ENCODE data around the gene MAML1.

MAML1 gene

GRCh38 chr5:179821298-179822058, 88.9 kb downstream of the MAML1 start:
- peak; percentile 76 for DNase-seq (ENCODE audit: low read depth)
- TF ChIP-seq, protein P1, sequence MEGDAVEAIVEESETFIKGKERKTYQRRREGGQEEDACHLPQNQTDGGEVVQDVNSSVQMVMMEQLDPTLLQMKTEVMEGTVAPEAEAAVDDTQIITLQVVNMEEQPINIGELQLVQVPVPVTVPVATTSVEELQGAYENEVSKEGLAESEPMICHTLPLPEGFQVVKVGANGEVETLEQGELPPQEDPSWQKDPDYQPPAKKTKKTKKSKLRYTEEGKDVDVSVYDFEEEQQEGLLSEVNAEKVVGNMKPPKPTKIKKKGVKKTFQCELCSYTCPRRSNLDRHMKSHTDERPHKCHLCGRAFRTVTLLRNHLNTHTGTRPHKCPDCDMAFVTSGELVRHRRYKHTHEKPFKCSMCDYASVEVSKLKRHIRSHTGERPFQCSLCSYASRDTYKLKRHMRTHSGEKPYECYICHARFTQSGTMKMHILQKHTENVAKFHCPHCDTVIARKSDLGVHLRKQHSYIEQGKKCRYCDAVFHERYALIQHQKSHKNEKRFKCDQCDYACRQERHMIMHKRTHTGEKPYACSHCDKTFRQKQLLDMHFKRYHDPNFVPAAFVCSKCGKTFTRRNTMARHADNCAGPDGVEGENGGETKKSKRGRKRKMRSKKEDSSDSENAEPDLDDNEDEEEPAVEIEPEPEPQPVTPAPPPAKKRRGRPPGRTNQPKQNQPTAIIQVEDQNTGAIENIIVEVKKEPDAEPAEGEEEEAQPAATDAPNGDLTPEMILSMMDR (IDR thresholded peaks at IDR 0.05; ENCODE audit: control insufficient read depth, insufficient read depth, low read depth, low read length, missing control alignments): no peak
- peak overlapping the region; percentile 61 for H3K4me3 ChIP-seq (ENCODE audit: control insufficient read depth, low read depth, low read length)

DNA sequence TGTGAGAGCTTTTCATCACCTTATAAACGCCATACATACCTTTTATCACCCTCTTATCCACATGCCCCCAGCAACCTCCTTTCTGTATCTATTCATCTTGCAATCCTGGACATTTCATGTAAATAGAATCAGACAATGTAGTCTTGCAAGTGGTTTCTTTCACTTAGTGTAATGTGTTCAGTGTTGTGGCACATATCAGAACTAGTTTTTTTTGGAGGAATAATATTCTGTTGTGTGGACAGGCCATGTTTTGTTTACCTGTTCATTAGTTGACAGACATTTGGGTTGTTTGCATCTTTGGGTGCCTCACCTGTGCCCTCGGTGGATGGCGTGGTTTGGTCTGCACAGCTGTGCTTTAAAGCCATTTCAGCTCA, 89.4 kb downstream of the MAML1 start:
- TF ChIP-seq, protein P1 (IDR thresholded peaks at IDR 0.05; ENCODE audit: control insufficient read depth, insufficient read depth, low read depth, low read length, missing control alignments): no peak
- H3K4me3 ChIP-seq (ENCODE audit: control insufficient read depth, low read depth, low read length): peak overlapping the region; percentile 61
- no peak for DNase-seq (ENCODE audit: low read depth)

DNA sequence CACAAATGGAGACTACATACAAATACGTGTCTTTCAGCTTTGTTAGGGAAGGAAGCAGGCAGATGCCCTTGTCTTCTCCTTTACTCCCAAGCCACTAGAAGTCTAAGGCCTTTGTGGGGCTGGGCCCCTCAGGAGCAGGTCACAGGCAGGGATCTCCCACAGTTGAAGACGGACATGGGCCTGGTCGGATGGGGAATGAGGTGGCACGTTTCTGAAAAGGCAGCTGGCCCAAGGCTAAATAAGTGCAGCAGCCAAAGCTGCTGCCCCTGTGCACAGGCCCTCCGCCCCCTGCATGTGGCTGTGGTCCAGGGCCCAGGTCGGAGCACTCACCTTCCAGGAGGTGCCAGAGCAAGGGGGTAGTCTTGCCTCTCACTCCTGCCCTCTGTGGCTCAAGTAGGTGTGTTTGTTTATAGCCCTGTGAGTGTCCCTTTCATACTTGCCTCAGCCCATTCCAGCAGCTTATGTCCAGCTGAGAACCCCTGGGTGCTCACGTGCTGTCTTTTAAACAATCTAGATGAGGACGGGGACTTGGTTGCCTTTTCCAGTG, 89.9 kb downstream of the MAML1 start:
- DNase-seq (ENCODE audit: low read depth): no peak
- peak overlapping the region; percentile 61 for H3K4me3 ChIP-seq (ENCODE audit: control insufficient read depth, low read depth, low read length)
- TF ChIP-seq, protein P1 (IDR thresholded peaks at IDR 0.05; ENCODE audit: control insufficient read depth, insufficient read depth, low read depth, low read length, missing control alignments): no peak

- H3K4me3 ChIP-seq (ENCODE audit: control insufficient read depth, low read depth, low read length): no peak overlapping the region
- DNase-seq (ENCODE audit: low read depth): no peak
- TF ChIP-seq, protein P1 (IDR thresholded peaks at IDR 0.05; ENCODE audit: control insufficient read depth, insufficient read depth, low read depth, low read length, missing control alignments): no peak
These were observed 91.5 kb downstream of the MAML1 start for GRCh38 chr5:179823937-179824744.

- no peak for DNase-seq (ENCODE audit: low read depth)
- TF ChIP-seq, protein P1 (IDR thresholded peaks at IDR 0.05; ENCODE audit: control insufficient read depth, insufficient read depth, low read depth, low read length, missing control alignments): no peak
- no peak overlapping the region for H3K4me3 ChIP-seq (ENCODE audit: control insufficient read depth, low read depth, low read length)
These were observed 92.1 kb downstream of the MAML1 start for GRCh38 chr5:179824745-179825112.

DNA sequence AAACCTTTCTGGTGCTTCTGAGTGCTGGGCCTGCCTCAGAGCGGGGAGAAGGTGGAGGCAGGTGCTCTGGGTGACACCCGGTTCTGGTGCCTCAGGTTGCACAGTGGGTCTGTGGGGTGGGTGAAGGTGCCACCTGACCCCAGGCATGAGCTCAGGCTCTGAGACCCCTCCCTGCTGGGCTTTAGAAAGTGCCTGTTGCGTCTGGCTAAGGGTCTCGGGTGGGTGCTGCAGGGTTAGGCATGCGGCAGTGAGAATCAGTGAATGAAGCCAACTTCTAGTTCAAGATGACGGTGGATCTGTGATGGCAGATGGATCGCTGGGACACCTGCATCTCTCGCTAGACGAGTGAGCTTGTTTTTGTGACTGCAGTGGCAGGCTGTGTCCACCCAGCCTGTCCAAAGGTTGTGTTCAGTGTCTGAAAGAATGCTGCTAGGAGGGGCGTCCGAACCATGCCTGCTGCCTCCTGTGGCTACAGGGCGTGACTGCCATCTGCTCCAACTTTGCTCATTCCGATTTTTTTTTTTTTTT, 93.1 kb downstream of the MAML1 start:
- H3K4me3 ChIP-seq (ENCODE audit: control insufficient read depth, low read depth, low read length): no peak overlapping the region
- no peak for DNase-seq (ENCODE audit: low read depth)
- TF ChIP-seq, protein P1 (IDR thresholded peaks at IDR 0.05; ENCODE audit: control insufficient read depth, insufficient read depth, low read depth, low read length, missing control alignments): no peak
